ENCODE results near the gene C1QB. TPM values are rescaled to one million over a fixed set of nuclear protein-coding genes. Genes with fewer than 3 reads are reported as not detected.

Gene C1QB
- total RNA-seq, 1 experiment from 2014 or later = 0.33 TPM

DNA sequence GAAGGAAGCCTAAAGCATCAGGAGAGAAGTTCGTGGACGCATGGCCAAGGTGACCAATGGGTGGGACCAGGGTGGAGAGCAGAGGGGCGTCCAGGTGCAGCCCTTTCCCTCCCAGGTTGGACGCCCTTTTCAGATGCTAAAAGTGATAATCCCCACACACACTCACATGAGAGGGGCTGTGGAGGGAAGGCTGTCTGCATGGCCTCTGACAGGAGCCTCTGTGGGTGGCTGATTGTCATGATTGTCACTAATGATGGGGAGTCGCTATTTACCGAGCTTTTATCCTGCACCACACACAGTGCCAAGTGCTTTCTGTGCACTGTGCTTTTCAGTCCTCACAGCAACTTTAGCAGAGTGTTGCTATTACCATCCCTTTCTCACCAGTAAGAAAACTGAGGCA lies 43.7 kb upstream of the C1QB start:
- ChIA-PET CTCF (no interaction called here), POLR2A (no interaction called here)
- ATAC-seq (no peak), DNase-seq (ENCODE audit: low read depth, low spot score) (no peak)
- no peak overlapping the region for H3K27ac ChIP-seq (ENCODE audit: low read length)
- intact Hi-C loops (cut with micrococcal nuclease; ENCODE audit: unreplicated experiment) (no loop called here), in situ Hi-C loops (cut with HindIII; ENCODE audit: low pct_unique_long_range_greater_than_20kb, low sequenced_read_pairs) (no loop called here)
- no peaks in the 10 kb centered on the region for H3K9me3 ChIP-seq (ENCODE audit: control insufficient read depth, insufficient read depth, low read depth, low read length)
- TF ChIP-seq POLR2AphosphoS5 (IDR thresholded peaks at IDR 0.05; ENCODE audit: low read depth, low read length) (no peak), TCF7L2 (IDR thresholded peaks at IDR 0.05; ENCODE audit: low read depth, low read length) (no peak), SIN3A (IDR thresholded peaks at IDR 0.05; ENCODE audit: borderline replicate concordance, insufficient read depth, low read depth, low read length) (no peak)
- TF ChIP-seq, protein P1, sequence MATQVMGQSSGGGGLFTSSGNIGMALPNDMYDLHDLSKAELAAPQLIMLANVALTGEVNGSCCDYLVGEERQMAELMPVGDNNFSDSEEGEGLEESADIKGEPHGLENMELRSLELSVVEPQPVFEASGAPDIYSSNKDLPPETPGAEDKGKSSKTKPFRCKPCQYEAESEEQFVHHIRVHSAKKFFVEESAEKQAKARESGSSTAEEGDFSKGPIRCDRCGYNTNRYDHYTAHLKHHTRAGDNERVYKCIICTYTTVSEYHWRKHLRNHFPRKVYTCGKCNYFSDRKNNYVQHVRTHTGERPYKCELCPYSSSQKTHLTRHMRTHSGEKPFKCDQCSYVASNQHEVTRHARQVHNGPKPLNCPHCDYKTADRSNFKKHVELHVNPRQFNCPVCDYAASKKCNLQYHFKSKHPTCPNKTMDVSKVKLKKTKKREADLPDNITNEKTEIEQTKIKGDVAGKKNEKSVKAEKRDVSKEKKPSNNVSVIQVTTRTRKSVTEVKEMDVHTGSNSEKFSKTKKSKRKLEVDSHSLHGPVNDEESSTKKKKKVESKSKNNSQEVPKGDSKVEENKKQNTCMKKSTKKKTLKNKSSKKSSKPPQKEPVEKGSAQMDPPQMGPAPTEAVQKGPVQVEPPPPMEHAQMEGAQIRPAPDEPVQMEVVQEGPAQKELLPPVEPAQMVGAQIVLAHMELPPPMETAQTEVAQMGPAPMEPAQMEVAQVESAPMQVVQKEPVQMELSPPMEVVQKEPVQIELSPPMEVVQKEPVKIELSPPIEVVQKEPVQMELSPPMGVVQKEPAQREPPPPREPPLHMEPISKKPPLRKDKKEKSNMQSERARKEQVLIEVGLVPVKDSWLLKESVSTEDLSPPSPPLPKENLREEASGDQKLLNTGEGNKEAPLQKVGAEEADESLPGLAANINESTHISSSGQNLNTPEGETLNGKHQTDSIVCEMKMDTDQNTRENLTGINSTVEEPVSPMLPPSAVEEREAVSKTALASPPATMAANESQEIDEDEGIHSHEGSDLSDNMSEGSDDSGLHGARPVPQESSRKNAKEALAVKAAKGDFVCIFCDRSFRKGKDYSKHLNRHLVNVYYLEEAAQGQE (IDR thresholded peaks at IDR 0.05; ENCODE audit: insufficient read depth in 1 of 2, low read depth in 2 of 2, low read length in 1 of 2) = no peak
- TF ChIP-seq, protein P2, sequence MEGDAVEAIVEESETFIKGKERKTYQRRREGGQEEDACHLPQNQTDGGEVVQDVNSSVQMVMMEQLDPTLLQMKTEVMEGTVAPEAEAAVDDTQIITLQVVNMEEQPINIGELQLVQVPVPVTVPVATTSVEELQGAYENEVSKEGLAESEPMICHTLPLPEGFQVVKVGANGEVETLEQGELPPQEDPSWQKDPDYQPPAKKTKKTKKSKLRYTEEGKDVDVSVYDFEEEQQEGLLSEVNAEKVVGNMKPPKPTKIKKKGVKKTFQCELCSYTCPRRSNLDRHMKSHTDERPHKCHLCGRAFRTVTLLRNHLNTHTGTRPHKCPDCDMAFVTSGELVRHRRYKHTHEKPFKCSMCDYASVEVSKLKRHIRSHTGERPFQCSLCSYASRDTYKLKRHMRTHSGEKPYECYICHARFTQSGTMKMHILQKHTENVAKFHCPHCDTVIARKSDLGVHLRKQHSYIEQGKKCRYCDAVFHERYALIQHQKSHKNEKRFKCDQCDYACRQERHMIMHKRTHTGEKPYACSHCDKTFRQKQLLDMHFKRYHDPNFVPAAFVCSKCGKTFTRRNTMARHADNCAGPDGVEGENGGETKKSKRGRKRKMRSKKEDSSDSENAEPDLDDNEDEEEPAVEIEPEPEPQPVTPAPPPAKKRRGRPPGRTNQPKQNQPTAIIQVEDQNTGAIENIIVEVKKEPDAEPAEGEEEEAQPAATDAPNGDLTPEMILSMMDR (IDR thresholded peaks at IDR 0.05) = no peak
- no TSS peak for BruUV-seq (replicated peaks)
- no peaks in the 10 kb centered on the region for H3K36me3 ChIP-seq (ENCODE audit: control insufficient read depth, insufficient read depth, low read length)
- no peaks in the 10 kb centered on the region for H3K4me1 ChIP-seq (ENCODE audit: control insufficient read depth, insufficient read depth, low read length)
- H3K27me3 ChIP-seq (ENCODE audit: control insufficient read depth, insufficient read depth, low read length) = peaks cover 23% of the 10 kb centered on the region
- no peak overlapping the region for H3K4me3 ChIP-seq (ENCODE audit: low read depth in 2 of 2, low read length in 2 of 2)

DNA sequence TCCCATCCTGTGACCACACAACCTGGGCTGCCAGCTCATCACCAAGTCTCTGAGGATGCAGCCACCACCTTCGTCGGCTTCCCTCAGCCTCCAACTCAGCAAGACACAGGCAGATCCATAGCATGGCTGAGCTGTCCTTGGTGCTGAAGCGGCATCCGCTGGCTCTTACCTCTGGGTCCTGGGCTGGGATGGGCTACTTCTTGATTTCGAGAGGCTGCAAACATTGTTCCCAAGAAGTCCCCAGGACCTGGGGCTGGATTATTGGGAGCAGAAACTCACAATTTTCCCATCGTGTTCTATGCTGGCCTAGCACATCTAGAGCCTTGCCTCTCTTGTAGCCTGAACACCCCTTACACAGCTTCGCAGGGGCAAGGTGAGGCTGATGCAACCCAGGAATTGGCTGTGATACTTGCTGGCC lies 41.5 kb upstream of the C1QB start:
- Histone ChIP-seq H3K9me3 (ENCODE audit: control insufficient read depth, insufficient read depth, low read depth, low read length) (no peaks in the 10 kb centered on the region), H3K27ac (ENCODE audit: low read length) (no peak overlapping the region), H3K27me3 (ENCODE audit: control insufficient read depth, insufficient read depth, low read length) (peaks cover 20% of the 10 kb centered on the region), H3K4me1 (ENCODE audit: control insufficient read depth, insufficient read depth, low read length) (no peaks in the 10 kb centered on the region), H3K4me3 (ENCODE audit: low read depth in 2 of 2, low read length in 2 of 2) (no peak overlapping the region), H3K36me3 (ENCODE audit: control insufficient read depth, insufficient read depth, low read length) (no peaks in the 10 kb centered on the region)
- TF ChIP-seq, protein P1 (IDR thresholded peaks at IDR 0.05; ENCODE audit: insufficient read depth in 1 of 2, low read depth in 2 of 2, low read length in 1 of 2) = peak; percentile 99
- TF ChIP-seq SIN3A (IDR thresholded peaks at IDR 0.05; ENCODE audit: borderline replicate concordance, insufficient read depth, low read depth, low read length) = no peak
- no peak for TF ChIP-seq TCF7L2 (IDR thresholded peaks at IDR 0.05; ENCODE audit: low read depth, low read length)
- TF ChIP-seq, protein P2 (IDR thresholded peaks at IDR 0.05) = no peak
- TF ChIP-seq POLR2AphosphoS5 (IDR thresholded peaks at IDR 0.05; ENCODE audit: low read depth, low read length) = no peak
- ChIA-PET CTCF (no interaction called here), POLR2A (no interaction called here)
- ATAC-seq = peak; percentile 56; the same call in 1 of the 2 replicates
- no TSS peak for BruUV-seq (replicated peaks)
- in situ Hi-C loops (cut with HindIII; ENCODE audit: low pct_unique_long_range_greater_than_20kb, low sequenced_read_pairs) = no loop called here
- intact Hi-C loops (cut with micrococcal nuclease; ENCODE audit: unreplicated experiment) = no loop called here
- no peak for DNase-seq (ENCODE audit: low read depth, low spot score)

Data from Panc1 (cell line).